CD4-positive, CD25-positive, alpha-beta regulatory T cell (primary cell): ENCODE data around the gene PCCA. TPM values are rescaled to one million over a fixed set of nuclear protein-coding genes. Genes with fewer than 3 reads are reported as not detected.
"Not testable (repeated sequence)": the region's sequence is repeated elsewhere in the genome, so short reads cannot be mapped to it uniquely, and the experiment has no call there.

Source experiments
- ATAC-seq, 2 donors: fragments of 150-1000 bp; cut with Tn5 transposase; one replicate each; pipeline ENCODE4 v1.10.0; 2021; ENCODE audit warnings: low read depth in 2 of 2, moderate number of reproducible peaks in 2 of 2, moderate library complexity in 1 of 2
- DNase-seq, 3 donors: peaks; one replicate each; pipeline versions ENCODE4 v3.0.0 to v3.0.0-alpha.2; 2012 to 2022; ENCODE audit warnings: mixed read lengths in 1 of 3
- H3K27ac ChIP-seq: one replicate; pipeline ENCODE4 v1.7.0; 2013; ENCODE audit warnings: mild to moderate bottlenecking, low read length; ENCODE audit not compliant: insufficient read depth, poor library complexity, severe bottlenecking
- H3K27me3 ChIP-seq: one replicate; pipeline ENCODE4 v1.7.0; 2013; ENCODE audit warnings: low read length; ENCODE audit not compliant: control insufficient read depth, insufficient read depth
- H3K36me3 ChIP-seq: one replicate; pipeline ENCODE4 v1.7.0; 2013; ENCODE audit warnings: mild to moderate bottlenecking, low read length, moderate library complexity; ENCODE audit not compliant: control insufficient read depth, insufficient read depth
- H3K4me1 ChIP-seq: 2 replicates; pipeline ENCODE4 v1.7.0; 2013; ENCODE audit warnings: mild to moderate bottlenecking, low read length; ENCODE audit not compliant: insufficient read depth, control insufficient read depth, poor library complexity, severe bottlenecking
- H3K4me3 ChIP-seq: one replicate; pipeline ENCODE4 v1.7.0; 2013; ENCODE audit warnings: low read depth, mild to moderate bottlenecking, low read length, moderate library complexity
- H3K9me3 ChIP-seq, 2 experiments: 1 replicate in 1 of 2; 2 replicates in 1 of 2; pipeline ENCODE4 v1.7.0; 2013; ENCODE audit warnings: low read length in 2 of 2, mild to moderate bottlenecking in 1 of 2, moderate library complexity in 1 of 2; ENCODE audit not compliant: control insufficient read depth in 2 of 2
- H3K27ac Mint-ChIP-seq, 3 donors: one replicate each; pipeline ENCODE4 v1.8.0; 2020 to 2022; ENCODE audit warnings: mild to moderate bottlenecking in 3 of 3, mixed read lengths in 3 of 3, moderate library complexity in 2 of 3
- H3K27me3 Mint-ChIP-seq: one replicate; pipeline ENCODE4 v1.8.0; 2022; ENCODE audit warnings: mild to moderate bottlenecking, mixed read lengths
- H3K36me3 Mint-ChIP-seq: one replicate; pipeline ENCODE4 v1.8.0; 2020; ENCODE audit warnings: mixed read lengths
- H3K4me1 Mint-ChIP-seq, 4 donors: one replicate each; pipeline ENCODE4 v1.8.0; 2020 to 2022; ENCODE audit warnings: mixed read lengths in 4 of 4, mild to moderate bottlenecking in 1 of 4
- H3K4me3 Mint-ChIP-seq, 4 donors: one replicate each; pipeline ENCODE4 v1.8.0; 2020 to 2022; ENCODE audit warnings: mild to moderate bottlenecking in 4 of 4, mixed read lengths in 4 of 4, moderate library complexity in 3 of 4
- H3K9me3 Mint-ChIP-seq, 7 donors: one replicate each; pipeline ENCODE4 v1.8.0; 2020 to 2022; ENCODE audit warnings: mixed read lengths in 7 of 7, mild to moderate bottlenecking in 3 of 7, moderate library complexity in 2 of 7
- polyA plus RNA-seq, 4 donors: library from polyadenylated mRNA; unstranded; fragments of 300-500 nt; fragmentation: Illumina TruSeq; gene quantifications; one replicate each; pipeline ENCODE4 v1.2.3, GENCODE V29; 2021
- total RNA-seq: library from RNA; stranded (reverse); gene quantifications from one replicate; pipeline ENCODE4 v1.2.3, GENCODE V29; 2022

Gene PCCA
- total and polyA plus RNA-seq, 5 donors from 2014 or later = 8.0 to 14.8 (median 10.4) TPM

DNA sequence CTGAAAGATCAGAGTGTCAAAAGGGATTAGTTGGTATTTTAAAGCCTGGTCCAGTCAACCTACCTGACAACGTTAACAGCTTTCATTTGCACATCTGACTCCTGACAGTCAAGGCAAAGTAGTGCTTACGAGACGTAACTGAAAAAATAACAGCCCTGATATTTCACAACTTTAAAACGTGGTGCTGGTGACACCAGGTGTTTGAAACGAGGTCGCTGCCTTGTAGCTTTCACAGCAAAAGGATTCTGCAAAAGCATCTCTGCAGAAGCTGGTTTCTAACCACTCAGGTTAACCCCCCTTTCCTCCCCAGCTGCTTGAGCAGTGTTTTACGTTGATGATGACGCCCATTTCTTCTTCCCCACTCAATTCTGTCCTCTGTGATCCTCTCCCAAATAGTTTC is 476.4 kb downstream of the PCCA start:
- DNase-seq = no peak
- Histone ChIP-seq H3K27ac (no peak overlapping the region), H3K4me1 (no peaks in the 10 kb centered on the region), H3K9me3 (no peaks in the 10 kb centered on the region), H3K36me3 (peaks cover 2% of the 10 kb centered on the region), H3K4me3 (no peak overlapping the region), H3K27me3 (no peaks in the 10 kb centered on the region)
- Mint-ChIP-seq H3K36me3 (peaks cover 39% of the 10 kb centered on the region), H3K27me3 (no peaks in the 10 kb centered on the region), H3K4me1 (peaks cover 0 to 11% (median 4%) of the 10 kb centered on the region in 4 donors), H3K9me3 (peaks cover 0 to 2% (median 0%) of the 10 kb centered on the region in 7 donors), H3K4me3 (no peak overlapping the region), H3K27ac (no peak overlapping the region)
- no peak for ATAC-seq

DNA sequence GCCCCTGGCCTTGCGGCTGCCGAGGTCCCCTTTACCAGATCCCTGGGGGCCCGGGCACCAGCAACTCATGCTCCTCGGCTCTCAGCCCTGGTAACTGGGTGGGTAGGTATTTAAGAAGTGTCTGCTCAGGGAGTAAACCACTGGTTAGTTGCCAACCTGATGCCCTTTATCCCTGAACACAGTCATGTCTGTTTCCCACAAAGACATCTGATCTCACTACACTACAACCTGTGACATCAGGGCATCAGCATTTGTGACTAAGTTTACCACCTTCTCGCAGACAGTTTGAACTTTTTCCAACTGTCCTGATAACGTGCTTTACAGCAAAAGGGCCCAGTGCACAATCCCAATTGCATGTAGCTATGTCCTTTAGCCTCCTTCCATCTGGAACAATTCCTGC is 477.6 kb downstream of the PCCA start:
- no peaks in the 10 kb centered on the region for H3K27me3 ChIP-seq
- Mint-ChIP-seq H3K9me3 (peaks cover 0 to 2% (median 0%) of the 10 kb centered on the region in 7 donors), H3K4me1 (peaks cover 0 to 11% (median 4%) of the 10 kb centered on the region in 4 donors), H3K4me3 (no peak overlapping the region), H3K36me3 (peaks cover 36% of the 10 kb centered on the region), H3K27me3 (no peaks in the 10 kb centered on the region), H3K27ac (no peak overlapping the region)
- peaks cover 2% of the 10 kb centered on the region for H3K36me3 ChIP-seq
- H3K4me1 ChIP-seq = no peaks in the 10 kb centered on the region
- ATAC-seq (no peak), DNase-seq (no peak)
- no peaks in the 10 kb centered on the region for H3K9me3 ChIP-seq
- H3K4me3 ChIP-seq = no peak overlapping the region
- no peak overlapping the region for H3K27ac ChIP-seq

DNA sequence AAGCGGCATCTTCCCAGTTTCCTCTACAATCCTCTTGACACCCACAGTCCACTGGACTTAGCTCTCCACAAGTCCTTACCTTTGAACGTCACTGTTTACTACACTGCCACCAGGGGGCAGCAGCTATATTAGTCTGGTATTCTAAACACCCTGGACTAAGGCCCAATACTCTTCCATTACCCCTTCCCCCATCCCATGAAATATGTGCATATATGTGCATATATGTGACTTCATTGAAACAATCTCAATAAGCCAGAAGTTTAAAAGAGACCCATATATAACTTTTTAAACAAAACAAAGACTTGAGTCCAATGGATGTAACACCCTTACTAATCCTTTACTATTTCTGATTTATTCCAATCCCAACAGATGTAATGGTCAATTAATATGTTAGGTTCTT is 484.2 kb downstream of the PCCA start:
- Mint-ChIP-seq H3K27ac (peak overlapping the region in 2 of 3 donors; percentile 36 to 76), H3K9me3 (no peaks in the 10 kb centered on the region), H3K36me3 (peaks cover 16% of the 10 kb centered on the region), H3K27me3 (no peaks in the 10 kb centered on the region), H3K4me1 (peaks cover 7 to 21% (median 18%) of the 10 kb centered on the region in 4 donors), H3K4me3 (no peak overlapping the region)
- Histone ChIP-seq H3K4me3 (no peak overlapping the region), H3K27me3 (no peaks in the 10 kb centered on the region), H3K36me3 (peaks cover 4% of the 10 kb centered on the region), H3K9me3 (no peaks in the 10 kb centered on the region), H3K27ac (no peak overlapping the region), H3K4me1 (peaks cover 9% of the 10 kb centered on the region)
- peak; percentile 82 to 84 for ATAC-seq
- peak; percentile 50 to 89 (median 69) for DNase-seq

DNA sequence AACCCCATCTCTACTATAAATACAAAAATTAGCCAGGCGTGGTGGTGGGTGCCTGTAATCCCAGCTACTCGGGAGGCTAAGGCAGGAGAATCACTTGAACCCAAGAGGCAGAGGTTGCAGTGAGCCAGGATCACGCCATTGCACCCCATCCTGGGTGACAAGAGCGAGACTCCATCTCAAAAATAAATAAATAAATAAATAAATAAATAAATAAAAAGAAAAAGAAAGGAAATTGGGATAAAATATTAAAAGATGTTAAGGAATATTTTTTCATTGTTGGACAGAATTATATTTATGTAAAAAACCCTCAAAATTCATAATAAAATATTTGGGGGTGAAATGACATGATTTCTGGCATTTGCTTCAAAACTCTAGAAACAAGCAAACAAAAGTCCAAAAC is 488.3 kb downstream of the PCCA start:
- H3K4me3 ChIP-seq, DNase-seq, ATAC-seq, H3K4me1 ChIP-seq, H3K9me3 ChIP-seq, H3K4me3 Mint-ChIP-seq, H3K27me3 Mint-ChIP-seq, H3K27ac ChIP-seq, H3K9me3 Mint-ChIP-seq, H3K27me3 ChIP-seq: not testable (repeated sequence)
- Mint-ChIP-seq H3K36me3 (peaks cover 37% of the 10 kb centered on the region), H3K4me1 (peaks cover 17 to 34% (median 23%) of the 10 kb centered on the region in 4 donors), H3K27ac (peak overlapping the region in 1 of 3 donors; percentile 75)
- peaks cover 29% of the 10 kb centered on the region for H3K36me3 ChIP-seq

Other genes starting within 250 kb of the PCCA start
- not detected for gene ZIC5, start 117.3 kb upstream of the PCCA start, total RNA-seq
- not detected for gene ZIC5, start 117.3 kb upstream of the PCCA start, polyA plus RNA-seq
- not detected for gene ZIC2, start 107.3 kb upstream of the PCCA start, total RNA-seq
- gene ZIC2, start 107.3 kb upstream of the PCCA start, polyA plus RNA-seq = not detected